Stimulated activated CD4-positive, alpha-beta T cell treated with anti-CD3 and anti-CD28 coated beads, Interleukin-12 subunit alpha, Interleukin-12 subunit beta, amount 100 ng/mL, for 24 hours (primary cell): Measurements from ENCODE around the gene TCAIM.
"Not testable (repeated sequence)": the region's sequence is repeated elsewhere in the genome, so short reads cannot be mapped to it uniquely, and the experiment has no call there.

Experiments
- DNase-seq, 2 experiments: peaks; one replicate each; pipeline ENCODE4 v3.0.0-alpha.2; 2020; ENCODE audit warnings: low read depth in 2 of 2

Gene TCAIM

GRCh38 chr3:44346590-44346989, 8.0 kb downstream of the TCAIM start:
- DNase-seq = not testable (repeated sequence)

- DNase-seq = no peak
These were observed 10.4 kb downstream of the TCAIM start for GRCh38 chr3:44348993-44349392.

GRCh38 chr3:44353355-44353924, 14.9 kb downstream of the TCAIM start:
- no peak for DNase-seq

GRCh38 chr3:44355362-44356033, 16.9 kb downstream of the TCAIM start:
- DNase-seq = no peak

GRCh38 chr3:44359146-44359751, 20.7 kb downstream of the TCAIM start:
- DNase-seq = no peak

GRCh38 chr3:44363591-44363990, 25.0 kb downstream of the TCAIM start:
- DNase-seq = no peak

- no peak for DNase-seq
These were observed 27.4 kb downstream of the TCAIM start for GRCh38 chr3:44365952-44366351.

- DNase-seq = no peak
These were observed 36.9 kb downstream of the TCAIM start for GRCh38 chr3:44375450-44375849.

- DNase-seq = no peak
These were observed 48.8 kb downstream of the TCAIM start for GRCh38 chr3:44387404-44387803.

- no peak for DNase-seq
These were observed 53.9 kb downstream of the TCAIM start for GRCh38 chr3:44392489-44392888.

- DNase-seq = no peak
These were observed 57.1 kb downstream of the TCAIM start for GRCh38 chr3:44395714-44396113.

- no peak for DNase-seq
These were observed 57.9 kb downstream of the TCAIM start for GRCh38 chr3:44396200-44397171.

GRCh38 chr3:44398271-44398670, 59.7 kb downstream of the TCAIM start:
- DNase-seq = not testable (repeated sequence)

GRCh38 chr3:44398853-44399252, 60.3 kb downstream of the TCAIM start:
- no peak for DNase-seq

GRCh38 chr3:44400771-44401170, 62.2 kb downstream of the TCAIM start:
- no peak for DNase-seq

- no peak for DNase-seq
These were observed 64.0 kb downstream of the TCAIM start for GRCh38 chr3:44402548-44402947.

- no peak for DNase-seq
These were observed 71.3 kb downstream of the TCAIM start for GRCh38 chr3:44409640-44410410.

- no peak for DNase-seq
These were observed 72.6 kb downstream of the TCAIM start for GRCh38 chr3:44411031-44411645.

GRCh38 chr3:44412365-44412764, 73.8 kb downstream of the TCAIM start:
- no peak for DNase-seq

GRCh38 chr3:44414517-44415090, 76.0 kb downstream of the TCAIM start:
- no peak for DNase-seq

- DNase-seq = no peak
These were observed 76.9 kb downstream of the TCAIM start for GRCh38 chr3:44415421-44415820.
